ENCODE measurements around the gene HS6ST3. TPM values are rescaled to one million over a fixed set of nuclear protein-coding genes. Genes with fewer than 3 reads are reported as not detected.

HS6ST3 gene
- polyA plus RNA-seq, 2 donors, result 0.12 to 0.25 TPM

- Histone ChIP-seq H3K27ac (ENCODE audit: low read depth in 2 of 2, low read length in 1 of 2) (no peak overlapping the region), H3K4me3 (ENCODE audit: low read depth in 1 of 2, low read length in 2 of 2) (no peak overlapping the region), H3K36me3 (ENCODE audit: control insufficient read depth in 2 of 2, insufficient read depth in 2 of 2, low read length in 1 of 2) (no peaks in the 10 kb centered on the region), H3K27me3 (ENCODE audit: control insufficient read depth in 1 of 2, insufficient read depth in 2 of 2, low read length in 2 of 2) (no peaks in the 10 kb centered on the region), H3K9me3 (ENCODE audit: control insufficient read depth in 2 of 2, insufficient read depth in 1 of 2, low read depth in 1 of 2, low read length in 1 of 2) (no peaks in the 10 kb centered on the region), H3K4me1 (ENCODE audit: control insufficient read depth in 2 of 2, insufficient read depth in 2 of 2, low read length in 1 of 2) (no peaks in the 10 kb centered on the region)
- WGBS, 2 donors, result 64 to 69% methylated on average over 2 of the region's 2 CpGs
These were observed 307.9 kb downstream of the HS6ST3 start for GRCh38 chr13:96397807-96398206.

- 48 to 63% methylated on average over 4 of the region's 4 CpGs for WGBS, 2 donors
- Histone ChIP-seq H3K36me3 (ENCODE audit: control insufficient read depth in 2 of 2, insufficient read depth in 2 of 2, low read length in 1 of 2) (no peaks in the 10 kb centered on the region), H3K27ac (ENCODE audit: low read depth in 2 of 2, low read length in 1 of 2) (no peak overlapping the region), H3K4me1 (ENCODE audit: control insufficient read depth in 2 of 2, insufficient read depth in 2 of 2, low read length in 1 of 2) (no peaks in the 10 kb centered on the region), H3K27me3 (ENCODE audit: control insufficient read depth in 1 of 2, insufficient read depth in 2 of 2, low read length in 2 of 2) (no peaks in the 10 kb centered on the region), H3K4me3 (ENCODE audit: low read depth in 1 of 2, low read length in 2 of 2) (no peak overlapping the region), H3K9me3 (ENCODE audit: control insufficient read depth in 2 of 2, insufficient read depth in 1 of 2, low read depth in 1 of 2, low read length in 1 of 2) (no peaks in the 10 kb centered on the region)
These were observed 308.6 kb downstream of the HS6ST3 start for GRCh38 chr13:96398486-96398885.

GRCh38 chr13:96403241-96403640 is 313.3 kb downstream of the HS6ST3 start:
- WGBS, 2 donors, result 73 to 79% methylated on average over 1 of the region's 1 CpG
- no peaks in the 10 kb centered on the region for H3K27me3 ChIP-seq (ENCODE audit: control insufficient read depth in 1 of 2, insufficient read depth in 2 of 2, low read length in 2 of 2)
- H3K27ac ChIP-seq (ENCODE audit: low read depth in 2 of 2, low read length in 1 of 2), result no peak overlapping the region
- no peaks in the 10 kb centered on the region for H3K4me1 ChIP-seq (ENCODE audit: control insufficient read depth in 2 of 2, insufficient read depth in 2 of 2, low read length in 1 of 2)
- H3K36me3 ChIP-seq (ENCODE audit: control insufficient read depth in 2 of 2, insufficient read depth in 2 of 2, low read length in 1 of 2), result no peaks in the 10 kb centered on the region
- no peak overlapping the region for H3K4me3 ChIP-seq (ENCODE audit: low read depth in 1 of 2, low read length in 2 of 2)
- no peaks in the 10 kb centered on the region for H3K9me3 ChIP-seq (ENCODE audit: control insufficient read depth in 2 of 2, insufficient read depth in 1 of 2, low read depth in 1 of 2, low read length in 1 of 2)

- H3K4me1 ChIP-seq (ENCODE audit: control insufficient read depth in 2 of 2, insufficient read depth in 2 of 2, low read length in 1 of 2), result no peaks in the 10 kb centered on the region
- no peak overlapping the region for H3K27ac ChIP-seq (ENCODE audit: low read depth in 2 of 2, low read length in 1 of 2)
- H3K36me3 ChIP-seq (ENCODE audit: control insufficient read depth in 2 of 2, insufficient read depth in 2 of 2, low read length in 1 of 2), result no peaks in the 10 kb centered on the region
- H3K27me3 ChIP-seq (ENCODE audit: control insufficient read depth in 1 of 2, insufficient read depth in 2 of 2, low read length in 2 of 2), result no peaks in the 10 kb centered on the region
- no peak overlapping the region for H3K4me3 ChIP-seq (ENCODE audit: low read depth in 1 of 2, low read length in 2 of 2)
- WGBS, 2 donors, result 78% methylated on average over 2 of the region's 2 CpGs
- no peaks in the 10 kb centered on the region for H3K9me3 ChIP-seq (ENCODE audit: control insufficient read depth in 2 of 2, insufficient read depth in 1 of 2, low read depth in 1 of 2, low read length in 1 of 2)
These were observed 313.7 kb downstream of the HS6ST3 start for GRCh38 chr13:96403651-96404050.

DNA sequence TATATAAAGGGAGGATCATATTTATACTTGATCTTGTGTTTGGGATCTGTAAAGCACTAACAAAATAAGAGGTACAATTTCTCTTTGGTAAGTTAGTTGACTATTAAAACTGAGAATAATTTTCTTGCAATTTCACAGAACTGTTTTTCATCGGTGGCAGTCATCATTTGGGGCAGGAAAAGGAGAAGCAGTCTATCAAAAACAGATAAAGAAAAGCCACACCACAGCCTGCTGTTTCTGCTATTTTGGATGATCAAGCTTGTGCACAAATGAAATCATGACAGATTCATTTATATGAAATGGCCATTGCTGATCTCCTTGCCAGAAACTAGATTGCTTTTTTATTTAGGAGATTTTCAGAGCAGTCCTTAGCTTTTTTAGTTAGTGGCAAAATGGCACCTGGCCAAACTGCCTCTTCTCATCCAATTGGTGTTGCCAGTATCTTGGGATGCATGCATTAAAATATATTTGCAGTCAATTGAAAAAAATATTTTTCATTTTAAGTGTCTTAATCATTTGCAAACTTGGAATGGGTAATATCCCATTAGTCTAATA is 326.0 kb downstream of the HS6ST3 start:
- H3K27ac ChIP-seq (ENCODE audit: low read depth in 2 of 2, low read length in 1 of 2), result no peak overlapping the region
- H3K36me3 ChIP-seq (ENCODE audit: control insufficient read depth in 2 of 2, insufficient read depth in 2 of 2, low read length in 1 of 2), result no peaks in the 10 kb centered on the region
- H3K9me3 ChIP-seq (ENCODE audit: control insufficient read depth in 2 of 2, insufficient read depth in 1 of 2, low read depth in 1 of 2, low read length in 1 of 2), result no peaks in the 10 kb centered on the region
- no peaks in the 10 kb centered on the region for H3K4me1 ChIP-seq (ENCODE audit: control insufficient read depth in 2 of 2, insufficient read depth in 2 of 2, low read length in 1 of 2)
- WGBS, 2 donors, result 35 to 52% methylated on average over 1 of the region's 1 CpG
- H3K4me3 ChIP-seq (ENCODE audit: low read depth in 1 of 2, low read length in 2 of 2), result no peak overlapping the region
- no peaks in the 10 kb centered on the region for H3K27me3 ChIP-seq (ENCODE audit: control insufficient read depth in 1 of 2, insufficient read depth in 2 of 2, low read length in 2 of 2)

- 82 to 84% methylated on average over 6 of the region's 6 CpGs for WGBS, 2 donors
- H3K4me1 ChIP-seq (ENCODE audit: control insufficient read depth in 2 of 2, insufficient read depth in 2 of 2, low read length in 1 of 2), result no peaks in the 10 kb centered on the region
- H3K27me3 ChIP-seq (ENCODE audit: control insufficient read depth in 1 of 2, insufficient read depth in 2 of 2, low read length in 2 of 2), result no peaks in the 10 kb centered on the region
- H3K36me3 ChIP-seq (ENCODE audit: control insufficient read depth in 2 of 2, insufficient read depth in 2 of 2, low read length in 1 of 2), result no peaks in the 10 kb centered on the region
- H3K4me3 ChIP-seq (ENCODE audit: low read depth in 1 of 2, low read length in 2 of 2), result no peak overlapping the region
- H3K27ac ChIP-seq (ENCODE audit: low read depth in 2 of 2, low read length in 1 of 2), result no peak overlapping the region
- H3K9me3 ChIP-seq (ENCODE audit: control insufficient read depth in 2 of 2, insufficient read depth in 1 of 2, low read depth in 1 of 2, low read length in 1 of 2), result no peaks in the 10 kb centered on the region
These were observed 328.2 kb downstream of the HS6ST3 start for GRCh38 chr13:96417939-96418685.

- no peaks in the 10 kb centered on the region for H3K36me3 ChIP-seq (ENCODE audit: control insufficient read depth in 2 of 2, insufficient read depth in 2 of 2, low read length in 1 of 2)
- no peak overlapping the region for H3K27ac ChIP-seq (ENCODE audit: low read depth in 2 of 2, low read length in 1 of 2)
- H3K9me3 ChIP-seq (ENCODE audit: control insufficient read depth in 2 of 2, insufficient read depth in 1 of 2, low read depth in 1 of 2, low read length in 1 of 2), result no peaks in the 10 kb centered on the region
- no peaks in the 10 kb centered on the region for H3K4me1 ChIP-seq (ENCODE audit: control insufficient read depth in 2 of 2, insufficient read depth in 2 of 2, low read length in 1 of 2)
- H3K4me3 ChIP-seq (ENCODE audit: low read depth in 1 of 2, low read length in 2 of 2), result no peak overlapping the region
- no peaks in the 10 kb centered on the region for H3K27me3 ChIP-seq (ENCODE audit: control insufficient read depth in 1 of 2, insufficient read depth in 2 of 2, low read length in 2 of 2)
These were observed 331.4 kb downstream of the HS6ST3 start for GRCh38 chr13:96421314-96421713.

DNA sequence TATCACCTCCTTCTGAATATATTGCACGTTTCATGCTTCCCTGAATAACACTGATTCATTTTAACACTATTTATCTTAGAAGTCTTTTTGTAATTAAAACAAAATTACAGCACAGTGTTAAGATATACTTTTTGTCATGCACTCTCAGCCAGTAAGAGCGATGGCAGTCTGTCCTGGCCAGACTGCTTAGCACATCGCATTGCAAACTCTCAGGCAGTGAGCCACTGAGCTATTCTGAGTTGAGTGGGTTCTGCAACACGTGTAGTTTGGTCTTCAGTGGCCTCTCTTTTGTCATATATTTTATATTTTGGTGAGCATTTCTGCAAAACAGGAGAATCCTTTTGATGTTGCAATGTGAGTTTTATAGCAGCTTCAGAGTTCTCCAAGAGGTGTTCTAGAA is 332.1 kb downstream of the HS6ST3 start:
- Histone ChIP-seq H3K36me3 (ENCODE audit: control insufficient read depth in 2 of 2, insufficient read depth in 2 of 2, low read length in 1 of 2) (no peaks in the 10 kb centered on the region), H3K4me1 (ENCODE audit: control insufficient read depth in 2 of 2, insufficient read depth in 2 of 2, low read length in 1 of 2) (no peaks in the 10 kb centered on the region), H3K4me3 (ENCODE audit: low read depth in 1 of 2, low read length in 2 of 2) (no peak overlapping the region), H3K9me3 (ENCODE audit: control insufficient read depth in 2 of 2, insufficient read depth in 1 of 2, low read depth in 1 of 2, low read length in 1 of 2) (no peaks in the 10 kb centered on the region), H3K27ac (ENCODE audit: low read depth in 2 of 2, low read length in 1 of 2) (no peak overlapping the region), H3K27me3 (ENCODE audit: control insufficient read depth in 1 of 2, insufficient read depth in 2 of 2, low read length in 2 of 2) (no peaks in the 10 kb centered on the region)
- WGBS, 2 donors, result 61 to 62% methylated on average over 4 of the region's 4 CpGs

DNA sequence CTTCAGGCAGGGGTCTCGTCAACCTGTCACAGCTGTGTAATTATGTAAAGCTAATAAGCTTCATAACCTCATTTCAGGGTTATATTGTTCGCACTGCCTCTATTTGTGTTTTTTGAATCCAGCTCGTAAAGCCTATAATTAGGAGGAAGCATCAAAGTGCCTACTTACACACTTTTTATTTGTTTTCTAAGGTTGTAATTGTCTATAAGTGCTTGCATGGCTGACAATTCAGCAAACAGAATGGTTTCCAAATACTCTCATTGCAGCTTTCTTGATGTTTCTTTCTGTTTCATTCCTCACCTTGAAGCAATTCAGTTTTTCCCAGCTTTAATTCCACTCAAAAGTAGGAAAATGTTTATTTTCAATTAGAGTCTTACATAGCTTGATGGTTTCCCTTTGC is 336.3 kb downstream of the HS6ST3 start:
- H3K4me3 ChIP-seq (ENCODE audit: low read depth in 1 of 2, low read length in 2 of 2), result no peak overlapping the region
- peaks cover 0 to 3% of the 10 kb centered on the region in 2 donors for H3K9me3 ChIP-seq (ENCODE audit: control insufficient read depth in 2 of 2, insufficient read depth in 1 of 2, low read depth in 1 of 2, low read length in 1 of 2)
- no peaks in the 10 kb centered on the region for H3K4me1 ChIP-seq (ENCODE audit: control insufficient read depth in 2 of 2, insufficient read depth in 2 of 2, low read length in 1 of 2)
- no peak overlapping the region for H3K27ac ChIP-seq (ENCODE audit: low read depth in 2 of 2, low read length in 1 of 2)
- 74 to 82% methylated on average over 3 of the region's 3 CpGs for whole genome bisulfite sequencing, 2 donors
- no peaks in the 10 kb centered on the region for H3K36me3 ChIP-seq (ENCODE audit: control insufficient read depth in 2 of 2, insufficient read depth in 2 of 2, low read length in 1 of 2)
- no peaks in the 10 kb centered on the region for H3K27me3 ChIP-seq (ENCODE audit: control insufficient read depth in 1 of 2, insufficient read depth in 2 of 2, low read length in 2 of 2)

DNA sequence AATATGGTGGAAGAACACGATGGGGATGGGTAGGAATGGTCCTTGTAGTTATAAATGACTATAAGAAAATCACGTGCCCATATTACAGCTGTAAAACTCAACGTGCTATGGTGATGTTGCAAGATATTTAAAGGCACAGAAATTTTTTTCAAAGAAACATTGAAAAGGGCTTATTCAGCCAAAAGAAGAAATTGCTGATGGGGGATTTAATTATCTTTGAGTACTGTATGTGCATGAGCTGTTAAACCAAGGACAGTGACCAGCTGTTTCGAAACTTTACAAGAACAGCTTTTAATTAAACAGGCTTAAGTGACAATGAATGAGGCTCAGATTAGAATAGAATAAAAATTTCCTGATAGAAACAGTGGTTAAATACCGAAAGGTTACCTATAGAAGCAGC is 339.0 kb downstream of the HS6ST3 start:
- H3K36me3 ChIP-seq (ENCODE audit: control insufficient read depth in 2 of 2, insufficient read depth in 2 of 2, low read length in 1 of 2), result no peaks in the 10 kb centered on the region
- H3K4me1 ChIP-seq (ENCODE audit: control insufficient read depth in 2 of 2, insufficient read depth in 2 of 2, low read length in 1 of 2), result no peaks in the 10 kb centered on the region
- H3K27ac ChIP-seq (ENCODE audit: low read depth in 2 of 2, low read length in 1 of 2), result no peak overlapping the region
- H3K27me3 ChIP-seq (ENCODE audit: control insufficient read depth in 1 of 2, insufficient read depth in 2 of 2, low read length in 2 of 2), result no peaks in the 10 kb centered on the region
- WGBS, 2 donors, result 60 to 72% methylated on average over 5 of the region's 5 CpGs
- peaks cover 0 to 3% of the 10 kb centered on the region in 2 donors for H3K9me3 ChIP-seq (ENCODE audit: control insufficient read depth in 2 of 2, insufficient read depth in 1 of 2, low read depth in 1 of 2, low read length in 1 of 2)
- H3K4me3 ChIP-seq (ENCODE audit: low read depth in 1 of 2, low read length in 2 of 2), result no peak overlapping the region

All from esophagus (tissue), 2 donors.